Right ventricle myocardium superior (tissue), 1 donor: ENCODE data around the gene NEK8. TPM values are rescaled to one million over a fixed set of nuclear protein-coding genes. Genes with fewer than 3 reads are reported as not detected.

Experiments
- total RNA-seq: library from RNA; stranded (reverse); fragmentation: NEBNext Ultra II Directional; extraction: Animal tissue kit (Norgen Biotek cat#: 25700); gene quantifications from one replicate; pipeline ENCODE4 v1.2.1, GENCODE V29; 2021
- donor health status: DM: no; HTN: yes; CAD: no; lungs with severe emphysema.

Gene NEK8
- total RNA-seq, 1 donor from 2014 or later: 0.30 TPM

Other genes starting within 250 kb of the NEK8 start
- not detected for gene FOXN1, start 222.4 kb upstream of the NEK8 start, total RNA-seq
- gene UNC119, start 176.2 kb upstream of the NEK8 start, total RNA-seq: 22.6 TPM
- gene PIGS, start 157.3 kb upstream of the NEK8 start, total RNA-seq: 33.4 TPM
- gene ALDOC, start 151.9 kb upstream of the NEK8 start, total RNA-seq: 353 TPM
- gene SPAG5, start 129.8 kb upstream of the NEK8 start, total RNA-seq: 1.1 TPM
- 4.8 TPM for gene RSKR, start 114.6 kb upstream of the NEK8 start, total RNA-seq
- 69.2 TPM for gene BLTP2, start 83.6 kb upstream of the NEK8 start, total RNA-seq
- gene SDF2, start 66.9 kb upstream of the NEK8 start, total RNA-seq: 26.4 TPM
- 38.8 TPM for gene SUPT6H, start 66.6 kb upstream of the NEK8 start, total RNA-seq
- 1.3 TPM for gene PROCA1, start 16.9 kb upstream of the NEK8 start, total RNA-seq
- 14.5 TPM for gene RAB34, start 10.9 kb upstream of the NEK8 start, total RNA-seq
- gene RPL23A, start 8.8 kb upstream of the NEK8 start, total RNA-seq: 858 TPM
- gene TLCD1, start 2.6 kb upstream of the NEK8 start, total RNA-seq: 1.9 TPM
- 2.4 TPM for gene TRAF4, start 15.2 kb downstream of the NEK8 start, total RNA-seq
- gene FAM222B, start 114.0 kb downstream of the NEK8 start, total RNA-seq: 15.6 TPM
- 36.4 TPM for gene ERAL1, start 126.2 kb downstream of the NEK8 start, total RNA-seq
- gene FLOT2, start 168.9 kb downstream of the NEK8 start, total RNA-seq: 101 TPM
- gene DHRS13, start 174.3 kb downstream of the NEK8 start, total RNA-seq: 2.9 TPM
- gene PHF12, start 222.7 kb downstream of the NEK8 start, total RNA-seq: 14.8 TPM